Panc1 (cell line): Measurements from ENCODE around the gene TLE3. TPM values are rescaled to one million over a fixed set of nuclear protein-coding genes. Genes with fewer than 3 reads are reported as not detected.

Experiments
- ATAC-seq: fragments of 200-7000 bp; cut with Tn5 transposase; 2 replicates; pipeline ENCODE4 v1.9.1; 2020; ENCODE audit warnings: mild to moderate bottlenecking, moderate library complexity
- BruUV-seq: library from RNA; stranded (reverse); fragments of 400-500 nt; replicated peaks from 2 replicates; lab custom pipeline; 2021; lab: Mats Ljungman, UMichigan
- CTCF ChIA-PET: fragments of 300-600 bp; sonication (Branson Sonifier 250); formaldehyde crosslinking; loops from one replicate; lab custom pipeline; 2022; ENCODE audit warnings: antibody characterized with exemption; lab: Charles Lee
- POLR2A ChIA-PET: fragments of 300-600 bp; sonication (Branson Sonifier 250); formaldehyde crosslinking; loops from one replicate; lab custom pipeline; 2022; ENCODE audit warnings: antibody characterized with exemption; lab: Charles Lee
- DNase-seq: peaks from one replicate; pipeline ENCODE4 v3.0.0-alpha.2; 2010; ENCODE audit warnings: low read depth, low spot score
- H3K27ac ChIP-seq: 2 replicates; pipeline ENCODE4 v1.5.1; 2011; ENCODE audit warnings: mild to moderate bottlenecking, low read length, inconsistent platforms
- H3K27me3 ChIP-seq: fragments of 200-500 bp; sonication (Bioruptor generic); 2 replicates; pipeline ENCODE4 v1.6.0; 2014; ENCODE audit warnings: low read length, inconsistent platforms; ENCODE audit not compliant: control insufficient read depth, insufficient read depth
- H3K36me3 ChIP-seq: fragments of 200-500 bp; sonication (Bioruptor generic); 2 replicates; pipeline ENCODE4 v1.5.1; 2014; ENCODE audit warnings: inconsistent platforms, mild to moderate bottlenecking, low read length, moderate library complexity; ENCODE audit not compliant: control insufficient read depth, insufficient read depth
- H3K4me1 ChIP-seq: 2 replicates; pipeline ENCODE4 v1.5.1; 2011; ENCODE audit warnings: inconsistent platforms, mild to moderate bottlenecking, low read length, moderate library complexity; ENCODE audit not compliant: control insufficient read depth, insufficient read depth
- H3K4me3 ChIP-seq, 2 experiments: 2 replicates each; pipeline ENCODE4 v1.5.1; 2011 to 2012; ENCODE audit warnings: low read depth in 2 of 2, low read length in 2 of 2, mild to moderate bottlenecking in 2 of 2, inconsistent platforms in 1 of 2, moderate library complexity in 1 of 2
- H3K9me3 ChIP-seq: fragments of 200-500 bp; sonication (Bioruptor generic); 2 replicates; pipeline ENCODE4 v1.5.1; 2014; ENCODE audit warnings: low read depth, mild to moderate bottlenecking, inconsistent platforms, low read length, moderate library complexity; ENCODE audit not compliant: control insufficient read depth, insufficient read depth
- POLR2AphosphoS5 ChIP-seq: IDR thresholded peaks from 2 replicates; pipeline ENCODE4 v1.6.1; 2012; ENCODE audit warnings: mild to moderate bottlenecking, low read depth, low read length, moderate library complexity
- SIN3A ChIP-seq: IDR thresholded peaks from 2 replicates; pipeline ENCODE4 v1.6.1; 2012; ENCODE audit warnings: low read depth, mild to moderate bottlenecking, low read length, moderate library complexity, borderline replicate concordance; ENCODE audit not compliant: insufficient read depth
- TCF7L2 ChIP-seq: IDR thresholded peaks from 2 replicates; pipeline ENCODE4 v1.6.1; 2011; ENCODE audit warnings: mild to moderate bottlenecking, low read depth, low read length, inconsistent platforms
- in situ Hi-C: cut with HindIII; loops from 2 replicates; pipeline ENCODE4 v1.10.0; 2016; ENCODE audit warnings: low sequenced_read_pairs, low pct_unique_long_range_greater_than_20kb
- intact Hi-C: fragments of 100-400 bp; cut with micrococcal nuclease; formaldehyde crosslinking; loops from one replicate; pipeline ENCODE4 v1.10.0; 2022; ENCODE audit not compliant: unreplicated experiment
- total RNA-seq: library from RNA; stranded (reverse); gene quantifications from one replicate; pipeline ENCODE4 v1.2.1, GENCODE V29; 2021; ENCODE audit not compliant: unreplicated experiment
- TF ChIP-seq, protein P1 (sequence below): fragments of 450-650 bp; IDR thresholded peaks from 2 replicates; pipeline ENCODE4 v1.5.1; 2017; ENCODE audit warnings: mild to moderate bottlenecking
- TF ChIP-seq, protein P2 (sequence below), 2 experiments: IDR thresholded peaks; 2 replicates each; pipeline ENCODE4 v1.6.1; 2011 to 2012; ENCODE audit warnings: low read depth in 2 of 2, control low read depth in 1 of 2, low read length in 1 of 2, mild to moderate bottlenecking in 1 of 2, moderate library complexity in 1 of 2; ENCODE audit not compliant: insufficient read depth in 1 of 2

TLE3 gene
- total RNA-seq, 1 experiment from 2014 or later: 132 TPM

DNA sequence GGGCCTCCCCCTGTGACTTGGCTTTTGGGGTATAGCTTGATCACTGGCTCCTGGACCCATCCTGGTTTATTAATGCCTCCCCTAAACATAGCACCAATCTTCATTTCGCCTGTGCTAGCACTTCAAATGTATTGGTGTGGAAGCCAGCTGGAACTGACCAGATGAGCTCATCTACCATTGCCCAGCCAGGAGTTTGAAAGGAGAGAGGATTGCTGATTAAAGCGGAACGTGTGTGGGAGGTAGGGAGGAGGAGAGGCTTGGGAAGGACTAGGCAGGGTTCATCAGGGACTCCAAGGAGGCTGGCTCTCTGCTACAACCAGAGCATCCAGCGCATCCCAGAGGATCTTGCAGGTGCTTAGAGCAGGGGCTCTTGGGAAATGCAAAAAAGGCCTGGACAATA is 34.4 kb upstream of the TLE3 start:
- ChIA-PET CTCF (interaction anchor here (0.6 kb wide), 1 partner anchor 656 kb away, joined by 5 read pairs; no protein-coding TSS in a partner anchor), POLR2A (no interaction called here)
- in situ Hi-C loops: no loop called here
- Histone ChIP-seq H3K4me3 (no peak overlapping the region), H3K27me3 (no peaks in the 10 kb centered on the region), H3K4me1 (peaks cover 5% of the 10 kb centered on the region), H3K27ac (no peak overlapping the region), H3K9me3 (no peaks in the 10 kb centered on the region), H3K36me3 (no peaks in the 10 kb centered on the region)
- DNase-seq: no peak
- BruUV-seq: no TSS peak
- no peak for TF ChIP-seq TCF7L2
- TF ChIP-seq, protein P1, sequence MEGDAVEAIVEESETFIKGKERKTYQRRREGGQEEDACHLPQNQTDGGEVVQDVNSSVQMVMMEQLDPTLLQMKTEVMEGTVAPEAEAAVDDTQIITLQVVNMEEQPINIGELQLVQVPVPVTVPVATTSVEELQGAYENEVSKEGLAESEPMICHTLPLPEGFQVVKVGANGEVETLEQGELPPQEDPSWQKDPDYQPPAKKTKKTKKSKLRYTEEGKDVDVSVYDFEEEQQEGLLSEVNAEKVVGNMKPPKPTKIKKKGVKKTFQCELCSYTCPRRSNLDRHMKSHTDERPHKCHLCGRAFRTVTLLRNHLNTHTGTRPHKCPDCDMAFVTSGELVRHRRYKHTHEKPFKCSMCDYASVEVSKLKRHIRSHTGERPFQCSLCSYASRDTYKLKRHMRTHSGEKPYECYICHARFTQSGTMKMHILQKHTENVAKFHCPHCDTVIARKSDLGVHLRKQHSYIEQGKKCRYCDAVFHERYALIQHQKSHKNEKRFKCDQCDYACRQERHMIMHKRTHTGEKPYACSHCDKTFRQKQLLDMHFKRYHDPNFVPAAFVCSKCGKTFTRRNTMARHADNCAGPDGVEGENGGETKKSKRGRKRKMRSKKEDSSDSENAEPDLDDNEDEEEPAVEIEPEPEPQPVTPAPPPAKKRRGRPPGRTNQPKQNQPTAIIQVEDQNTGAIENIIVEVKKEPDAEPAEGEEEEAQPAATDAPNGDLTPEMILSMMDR: no peak
- TF ChIP-seq, protein P2, sequence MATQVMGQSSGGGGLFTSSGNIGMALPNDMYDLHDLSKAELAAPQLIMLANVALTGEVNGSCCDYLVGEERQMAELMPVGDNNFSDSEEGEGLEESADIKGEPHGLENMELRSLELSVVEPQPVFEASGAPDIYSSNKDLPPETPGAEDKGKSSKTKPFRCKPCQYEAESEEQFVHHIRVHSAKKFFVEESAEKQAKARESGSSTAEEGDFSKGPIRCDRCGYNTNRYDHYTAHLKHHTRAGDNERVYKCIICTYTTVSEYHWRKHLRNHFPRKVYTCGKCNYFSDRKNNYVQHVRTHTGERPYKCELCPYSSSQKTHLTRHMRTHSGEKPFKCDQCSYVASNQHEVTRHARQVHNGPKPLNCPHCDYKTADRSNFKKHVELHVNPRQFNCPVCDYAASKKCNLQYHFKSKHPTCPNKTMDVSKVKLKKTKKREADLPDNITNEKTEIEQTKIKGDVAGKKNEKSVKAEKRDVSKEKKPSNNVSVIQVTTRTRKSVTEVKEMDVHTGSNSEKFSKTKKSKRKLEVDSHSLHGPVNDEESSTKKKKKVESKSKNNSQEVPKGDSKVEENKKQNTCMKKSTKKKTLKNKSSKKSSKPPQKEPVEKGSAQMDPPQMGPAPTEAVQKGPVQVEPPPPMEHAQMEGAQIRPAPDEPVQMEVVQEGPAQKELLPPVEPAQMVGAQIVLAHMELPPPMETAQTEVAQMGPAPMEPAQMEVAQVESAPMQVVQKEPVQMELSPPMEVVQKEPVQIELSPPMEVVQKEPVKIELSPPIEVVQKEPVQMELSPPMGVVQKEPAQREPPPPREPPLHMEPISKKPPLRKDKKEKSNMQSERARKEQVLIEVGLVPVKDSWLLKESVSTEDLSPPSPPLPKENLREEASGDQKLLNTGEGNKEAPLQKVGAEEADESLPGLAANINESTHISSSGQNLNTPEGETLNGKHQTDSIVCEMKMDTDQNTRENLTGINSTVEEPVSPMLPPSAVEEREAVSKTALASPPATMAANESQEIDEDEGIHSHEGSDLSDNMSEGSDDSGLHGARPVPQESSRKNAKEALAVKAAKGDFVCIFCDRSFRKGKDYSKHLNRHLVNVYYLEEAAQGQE (IDR thresholded peaks at IDR 0.05; ENCODE audit: insufficient read depth in 1 of 2, low read depth in 2 of 2, low read length in 1 of 2): no peak
- TF ChIP-seq SIN3A: no peak
- no peak for TF ChIP-seq POLR2AphosphoS5
- no peak for ATAC-seq
- intact Hi-C loops: no loop called here

DNA sequence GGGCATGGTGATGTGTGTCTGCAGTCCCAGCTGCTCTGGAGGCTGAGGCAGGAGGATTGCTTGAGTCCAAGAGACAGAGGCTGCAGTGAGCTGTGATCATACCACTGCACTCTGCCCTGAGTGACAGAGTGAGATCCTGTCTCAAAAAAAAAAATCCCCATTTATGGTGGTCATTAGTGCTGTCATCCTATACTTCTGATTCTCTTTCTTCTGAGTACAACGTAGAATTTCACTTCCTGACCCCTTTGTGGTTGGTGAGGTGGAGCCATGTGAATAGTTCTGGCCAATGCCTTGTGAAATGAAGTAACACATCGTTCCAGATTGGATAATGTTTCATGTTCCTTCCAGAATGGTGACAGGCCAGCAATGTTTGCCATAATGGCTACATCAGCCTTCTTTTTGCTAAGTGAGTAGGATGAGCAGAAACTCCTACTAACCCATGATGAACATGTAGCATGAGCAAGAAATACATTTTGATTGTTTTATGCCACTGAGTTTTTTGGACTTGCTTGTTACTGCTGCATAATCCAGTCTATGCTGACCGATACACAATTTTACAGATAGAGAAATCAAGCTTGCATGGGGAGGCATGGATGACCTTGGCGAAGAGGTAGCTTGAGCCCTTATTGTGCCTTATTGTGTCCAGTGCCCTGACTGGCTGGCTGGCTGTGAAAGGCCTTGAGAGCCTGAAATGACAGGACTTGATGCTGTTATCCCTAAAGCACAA is 30.9 kb upstream of the TLE3 start:
- Histone ChIP-seq H3K36me3 (no peaks in the 10 kb centered on the region), H3K27me3 (no peaks in the 10 kb centered on the region), H3K9me3 (no peaks in the 10 kb centered on the region), H3K27ac (no peak overlapping the region), H3K4me1 (peaks cover 8% of the 10 kb centered on the region), H3K4me3 (no peak overlapping the region)
- BruUV-seq: no TSS peak
- ChIA-PET POLR2A (no interaction called here), CTCF (no interaction called here)
- TF ChIP-seq SIN3A (no peak), TCF7L2 (no peak), POLR2AphosphoS5 (no peak)
- TF ChIP-seq, protein P2 (IDR thresholded peaks at IDR 0.05; ENCODE audit: insufficient read depth in 1 of 2, low read depth in 2 of 2, low read length in 1 of 2): no peak
- TF ChIP-seq, protein P1: no peak
- no peak for DNase-seq
- intact Hi-C loops: no loop called here
- in situ Hi-C loops: no loop called here
- no peak for ATAC-seq
